ENCODE measurements around the gene WARS2.

The WARS2 gene

DNA sequence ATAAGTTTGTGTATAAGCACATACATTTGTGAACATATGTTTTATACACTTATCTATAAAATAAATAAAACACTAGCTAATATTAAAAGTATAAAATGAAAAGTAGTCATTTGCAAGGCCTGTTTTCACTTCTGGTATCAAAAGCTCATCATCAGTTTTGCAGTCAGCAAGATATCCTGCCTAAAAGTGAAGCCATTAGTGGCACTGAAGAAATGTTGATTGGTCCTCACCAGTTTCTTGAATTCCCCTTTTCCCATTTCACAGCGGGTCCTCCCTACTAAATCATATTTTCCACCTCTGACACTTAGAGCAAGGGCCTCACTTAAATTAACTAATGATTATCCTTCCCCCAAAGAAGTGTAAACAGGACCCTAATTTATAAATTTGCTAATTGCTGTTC lies 159.0 kb downstream of the WARS2 start:
- DNase-seq: no peak
